Measurements from ENCODE around the gene PICK1.
A peak's percentile ranks its signal among the peaks of the same experiment; 100 is the strongest.

GRCh38 chr22:38069372-38070249, 12.4 kb downstream of the PICK1 start:
- no peak for TF ChIP-seq EZH2phosphoT487 (IDR thresholded peaks at IDR 0.05; ENCODE audit: borderline replicate concordance, low read depth, low read length)
- TF ChIP-seq, protein P1, sequence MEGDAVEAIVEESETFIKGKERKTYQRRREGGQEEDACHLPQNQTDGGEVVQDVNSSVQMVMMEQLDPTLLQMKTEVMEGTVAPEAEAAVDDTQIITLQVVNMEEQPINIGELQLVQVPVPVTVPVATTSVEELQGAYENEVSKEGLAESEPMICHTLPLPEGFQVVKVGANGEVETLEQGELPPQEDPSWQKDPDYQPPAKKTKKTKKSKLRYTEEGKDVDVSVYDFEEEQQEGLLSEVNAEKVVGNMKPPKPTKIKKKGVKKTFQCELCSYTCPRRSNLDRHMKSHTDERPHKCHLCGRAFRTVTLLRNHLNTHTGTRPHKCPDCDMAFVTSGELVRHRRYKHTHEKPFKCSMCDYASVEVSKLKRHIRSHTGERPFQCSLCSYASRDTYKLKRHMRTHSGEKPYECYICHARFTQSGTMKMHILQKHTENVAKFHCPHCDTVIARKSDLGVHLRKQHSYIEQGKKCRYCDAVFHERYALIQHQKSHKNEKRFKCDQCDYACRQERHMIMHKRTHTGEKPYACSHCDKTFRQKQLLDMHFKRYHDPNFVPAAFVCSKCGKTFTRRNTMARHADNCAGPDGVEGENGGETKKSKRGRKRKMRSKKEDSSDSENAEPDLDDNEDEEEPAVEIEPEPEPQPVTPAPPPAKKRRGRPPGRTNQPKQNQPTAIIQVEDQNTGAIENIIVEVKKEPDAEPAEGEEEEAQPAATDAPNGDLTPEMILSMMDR (conservative IDR thresholded peaks at IDR 0.05; ENCODE audit: low read length) = peak; percentile 63

All from OCI-LY7 (cell line).